Neutrophil (primary cell): Measurements from ENCODE around the gene CD27.

Experiments used
- H3K27ac ChIP-seq: fragments of 200-600 bp; sonication (generic); 2 replicates; pipeline ENCODE4 v1.5.1; 2016; ENCODE audit warnings: mild to moderate bottlenecking, moderate library complexity
- H3K27me3 ChIP-seq: fragments of 200-600 bp; sonication (generic); 2 replicates; pipeline ENCODE4 v1.6.0; 2016; ENCODE audit warnings: mild to moderate bottlenecking
- H3K36me3 ChIP-seq: fragments of 200-600 bp; sonication (generic); 2 replicates; pipeline ENCODE4 v1.5.1; 2017
- H3K4me1 ChIP-seq, 2 experiments: fragments of 200-600 bp in 1 of 2; sonication (generic) in 1 of 2; 1 replicate in 1 of 2; 2 replicates in 1 of 2; pipeline versions ENCODE4 v1.5.1 to v1.6.1; 2013 to 2016; ENCODE audit warnings: low read depth in 1 of 2, low read length in 1 of 2, mild to moderate bottlenecking in 1 of 2, moderate library complexity in 1 of 2; ENCODE audit not compliant: control insufficient read depth in 1 of 2, insufficient read depth in 1 of 2
- H3K4me3 ChIP-seq, 2 experiments: fragments of 200-600 bp in 1 of 2; sonication (generic) in 1 of 2; 1 replicate in 1 of 2; 2 replicates in 1 of 2; pipeline ENCODE4 v1.5.1; 2013 to 2016; ENCODE audit warnings: low read depth in 1 of 2, low read length in 1 of 2, mild to moderate bottlenecking in 1 of 2, moderate library complexity in 1 of 2
- H3K9me3 ChIP-seq: fragments of 200-600 bp; sonication (generic); 2 replicates; pipeline ENCODE4 v1.5.1; 2016
- TF ChIP-seq, protein P1 (sequence below): fragments of 200-600 bp; sonication (generic); IDR thresholded peaks from 2 replicates; pipeline ENCODE4 v1.5.1; 2016; ENCODE audit warnings: antibody characterized with exemption

Gene CD27

DNA sequence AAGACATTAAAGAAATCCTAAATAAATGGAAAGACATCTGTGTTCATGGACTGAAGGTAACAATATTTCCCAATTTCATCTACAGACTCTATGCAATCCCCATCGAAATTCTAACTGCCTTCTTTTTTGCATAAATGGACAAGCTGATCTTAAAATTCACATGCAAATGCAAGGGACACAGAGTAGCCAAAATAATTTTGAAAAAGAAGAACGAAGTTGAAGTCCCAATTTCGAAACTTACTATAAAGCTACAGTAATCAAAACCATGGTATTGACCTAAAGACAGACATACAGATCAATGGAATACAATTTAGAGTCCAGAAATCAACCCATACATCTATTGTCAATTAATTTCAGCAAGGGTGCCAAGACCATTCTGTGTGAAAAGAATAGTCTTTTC is 16.4 kb upstream of the CD27 start:
- Histone ChIP-seq H3K4me1 (peaks cover 29 to 50% of the 10 kb centered on the region in 2 experiments), H3K27ac (no peak overlapping the region), H3K27me3 (no peaks in the 10 kb centered on the region), H3K36me3 (no peaks in the 10 kb centered on the region), H3K4me3 (no peak overlapping the region), H3K9me3 (no peaks in the 10 kb centered on the region)
- TF ChIP-seq, protein P1, sequence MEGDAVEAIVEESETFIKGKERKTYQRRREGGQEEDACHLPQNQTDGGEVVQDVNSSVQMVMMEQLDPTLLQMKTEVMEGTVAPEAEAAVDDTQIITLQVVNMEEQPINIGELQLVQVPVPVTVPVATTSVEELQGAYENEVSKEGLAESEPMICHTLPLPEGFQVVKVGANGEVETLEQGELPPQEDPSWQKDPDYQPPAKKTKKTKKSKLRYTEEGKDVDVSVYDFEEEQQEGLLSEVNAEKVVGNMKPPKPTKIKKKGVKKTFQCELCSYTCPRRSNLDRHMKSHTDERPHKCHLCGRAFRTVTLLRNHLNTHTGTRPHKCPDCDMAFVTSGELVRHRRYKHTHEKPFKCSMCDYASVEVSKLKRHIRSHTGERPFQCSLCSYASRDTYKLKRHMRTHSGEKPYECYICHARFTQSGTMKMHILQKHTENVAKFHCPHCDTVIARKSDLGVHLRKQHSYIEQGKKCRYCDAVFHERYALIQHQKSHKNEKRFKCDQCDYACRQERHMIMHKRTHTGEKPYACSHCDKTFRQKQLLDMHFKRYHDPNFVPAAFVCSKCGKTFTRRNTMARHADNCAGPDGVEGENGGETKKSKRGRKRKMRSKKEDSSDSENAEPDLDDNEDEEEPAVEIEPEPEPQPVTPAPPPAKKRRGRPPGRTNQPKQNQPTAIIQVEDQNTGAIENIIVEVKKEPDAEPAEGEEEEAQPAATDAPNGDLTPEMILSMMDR, result no peak

DNA sequence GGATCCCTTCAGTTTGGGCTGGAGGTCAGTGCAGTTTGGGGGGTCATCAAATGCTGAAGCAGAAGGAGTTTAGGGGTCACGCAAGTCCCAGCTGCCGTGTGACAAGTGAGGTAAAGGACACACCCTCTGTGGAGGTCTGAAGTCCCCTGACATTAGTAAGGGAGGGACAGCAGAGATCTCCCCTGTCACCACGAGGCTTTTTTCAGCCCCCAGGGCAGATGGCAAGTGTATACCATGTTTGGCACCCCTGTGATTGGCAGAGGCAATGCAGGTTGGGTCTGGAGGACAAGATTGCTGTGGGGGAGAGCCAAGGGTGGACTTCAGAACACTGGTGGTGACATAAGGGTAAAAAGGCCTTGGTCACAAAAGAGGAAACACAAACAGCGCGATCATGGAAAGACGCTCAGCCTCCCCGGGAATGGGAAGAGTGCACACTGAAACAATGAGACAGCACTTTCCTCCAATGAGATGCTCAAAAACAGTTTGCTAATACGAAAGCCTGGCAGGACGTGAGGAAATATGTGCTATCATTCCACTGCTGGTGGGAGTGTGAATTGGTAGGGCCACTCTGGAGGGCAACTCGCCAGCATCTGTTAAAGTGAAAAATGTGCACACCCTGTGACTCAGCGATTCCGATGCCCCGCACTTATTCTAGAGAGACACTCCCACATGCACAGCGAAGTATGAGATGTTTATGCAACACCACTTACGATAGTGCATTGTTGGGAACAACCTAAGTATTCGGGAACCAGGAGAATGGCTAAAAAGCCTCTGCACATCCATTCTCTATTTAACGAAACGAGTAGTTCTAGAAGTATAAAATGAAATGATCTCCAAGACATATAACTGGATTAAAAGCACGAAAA is 14.4 kb upstream of the CD27 start:
- H3K4me3 ChIP-seq, result peak overlapping the region; percentile 35 to 49
- no peaks in the 10 kb centered on the region for H3K9me3 ChIP-seq
- no peaks in the 10 kb centered on the region for H3K36me3 ChIP-seq
- H3K27ac ChIP-seq, result peak overlapping the region; percentile 66
- H3K27me3 ChIP-seq, result no peaks in the 10 kb centered on the region
- H3K4me1 ChIP-seq, result peaks cover 21 to 31% of the 10 kb centered on the region in 2 experiments
- TF ChIP-seq, protein P1, result peak; percentile 5

DNA sequence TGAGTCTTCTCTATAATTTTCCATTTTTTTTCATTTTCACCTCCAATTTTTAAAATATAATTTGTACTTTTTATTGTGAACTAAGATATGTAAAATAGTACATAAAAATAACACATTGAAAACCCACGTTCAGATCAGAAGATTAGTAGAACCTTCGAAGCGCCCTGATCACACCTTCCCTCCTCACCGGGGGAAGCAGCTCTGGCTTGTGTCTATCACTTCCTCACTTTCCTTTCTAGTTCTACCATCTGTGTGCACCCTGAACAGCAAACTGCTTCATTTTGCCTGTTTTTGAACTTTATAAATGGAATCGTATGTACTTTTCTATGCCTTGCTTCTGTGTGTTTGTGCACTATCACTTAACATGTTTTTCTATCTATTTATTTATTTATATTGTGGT is 11.8 kb upstream of the CD27 start:
- peaks cover 10 to 15% of the 10 kb centered on the region in 2 experiments for H3K4me1 ChIP-seq
- TF ChIP-seq, protein P1, result no peak
- H3K36me3 ChIP-seq, result no peaks in the 10 kb centered on the region
- no peaks in the 10 kb centered on the region for H3K9me3 ChIP-seq
- no peaks in the 10 kb centered on the region for H3K27me3 ChIP-seq
- no peak overlapping the region for H3K4me3 ChIP-seq
- no peak overlapping the region for H3K27ac ChIP-seq

DNA sequence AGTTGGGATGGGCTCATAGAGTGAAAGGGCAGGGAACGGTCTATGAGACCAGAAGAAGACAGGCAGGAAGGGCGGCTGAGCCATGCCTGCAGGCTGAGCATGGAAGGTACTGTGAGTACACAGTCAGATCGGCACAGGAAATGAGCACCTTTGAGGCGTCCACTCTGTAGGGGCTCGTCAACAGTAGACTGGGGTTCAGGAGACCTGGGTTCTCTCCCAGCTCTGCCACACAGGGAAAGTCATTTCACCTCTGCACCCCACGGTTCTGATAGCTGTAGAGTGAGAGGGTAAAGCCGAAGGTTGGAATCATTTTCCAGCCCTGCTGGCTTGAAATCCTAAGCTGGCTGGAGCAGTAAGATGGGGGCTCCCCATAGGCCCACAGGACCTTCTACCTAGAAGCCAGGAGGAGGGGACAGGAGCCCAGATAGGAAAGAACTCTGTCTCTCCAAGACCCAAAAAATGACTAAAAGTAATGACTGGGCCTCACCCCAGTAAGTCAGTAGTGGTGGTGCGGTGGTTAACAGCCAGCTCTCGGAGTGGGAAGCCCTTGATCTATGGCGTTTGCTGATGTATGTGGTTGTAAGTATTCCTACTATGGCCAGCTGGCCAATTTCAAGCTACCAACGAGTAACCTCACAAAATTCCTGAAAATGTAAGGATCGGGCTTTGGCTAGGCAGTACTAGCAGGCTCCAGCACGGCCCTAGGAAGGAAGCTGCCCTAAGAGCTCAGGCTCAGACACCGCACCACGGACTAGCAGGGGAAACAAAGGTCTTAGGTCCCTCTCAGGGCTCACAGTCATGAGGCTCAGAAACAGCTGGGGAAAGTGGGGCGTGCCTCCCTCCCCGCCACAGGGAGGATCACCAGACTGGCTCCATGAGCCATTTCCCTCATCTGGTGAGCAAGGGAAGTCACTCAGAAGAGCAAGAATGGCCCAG is 10.3 kb upstream of the CD27 start:
- Histone ChIP-seq H3K27me3 (no peaks in the 10 kb centered on the region), H3K9me3 (no peaks in the 10 kb centered on the region), H3K4me3 (no peak overlapping the region), H3K36me3 (no peaks in the 10 kb centered on the region), H3K27ac (no peak overlapping the region), H3K4me1 (peaks cover 10 to 15% of the 10 kb centered on the region in 2 experiments)
- TF ChIP-seq, protein P1, result no peak

DNA sequence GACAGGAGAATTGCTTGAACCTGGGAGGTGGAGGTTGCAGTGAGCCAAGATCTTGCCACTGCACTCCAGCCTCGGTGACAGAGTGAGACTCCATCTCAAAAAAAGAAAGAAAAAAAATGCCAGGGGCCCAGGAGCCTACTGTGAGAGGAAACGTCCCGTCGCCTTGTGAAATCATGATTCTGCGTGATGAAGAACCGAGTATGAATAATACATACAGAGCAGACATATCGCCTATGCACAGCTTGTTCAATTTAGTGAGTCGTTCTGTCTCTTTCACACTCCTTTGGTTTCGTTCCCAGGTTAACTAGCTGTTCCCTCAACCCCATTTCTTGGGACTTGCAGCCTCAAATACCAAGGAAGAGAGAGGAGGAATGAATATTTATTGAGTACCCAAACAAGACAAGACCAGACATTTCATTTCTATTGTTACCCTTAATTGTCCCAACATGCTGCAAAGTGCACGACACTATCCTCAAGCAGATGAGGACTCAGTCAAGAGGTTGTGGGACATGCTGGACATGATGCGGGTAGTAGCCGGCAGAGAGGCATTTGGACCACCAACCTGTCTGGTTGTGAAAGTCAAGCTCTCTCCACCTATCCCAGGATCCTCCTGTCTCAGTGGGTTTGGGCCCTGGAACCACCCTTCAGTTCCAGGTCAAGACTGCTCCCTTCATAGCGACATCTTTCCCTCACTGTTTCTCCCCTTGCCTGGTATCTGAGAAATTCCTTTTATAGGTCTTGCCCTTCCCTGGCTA is 8.6 kb upstream of the CD27 start:
- Histone ChIP-seq H3K4me3 (no peak overlapping the region), H3K27me3 (no peaks in the 10 kb centered on the region), H3K9me3 (no peaks in the 10 kb centered on the region), H3K36me3 (no peaks in the 10 kb centered on the region), H3K4me1 (peaks cover 0 to 2% of the 10 kb centered on the region in 2 experiments), H3K27ac (no peak overlapping the region)
- TF ChIP-seq, protein P1, result no peak
